Suprapubic skin (tissue), 4 donors: ENCODE results near the gene SCYL1.

Source experiments
- EP300 ChIP-seq: sonication (generic); formaldehyde crosslinking; IDR thresholded peaks from one replicate; pipeline ENCODE4 v1.6.1; 2017; ENCODE audit warnings: antibody characterized with exemption
- POLR2A ChIP-seq, 2 donors: fragments of 450-650 bp; IDR thresholded peaks; one replicate each; pipeline ENCODE4 v1.6.1; 2017; ENCODE audit warnings: antibody characterized with exemption in 2 of 2, mild to moderate bottlenecking in 2 of 2, moderate library complexity in 2 of 2
- POLR2AphosphoS5 ChIP-seq, 3 donors: sonication (generic); formaldehyde crosslinking; IDR thresholded peaks; one replicate each; pipeline ENCODE4 v1.6.1; 2017; ENCODE audit warnings: antibody characterized with exemption in 3 of 3
- TF ChIP-seq, protein P1 (sequence below), 2 donors: fragments of 200-600 bp in 1 of 2; fragments of 450-650 bp in 1 of 2; sonication (generic) in 1 of 2; IDR thresholded peaks; one replicate each; pipeline ENCODE4 v1.5.1; 2016 to 2019; ENCODE audit warnings: antibody characterized with exemption in 2 of 2, mild to moderate bottlenecking in 1 of 2, moderate library complexity in 1 of 2

GRCh38 chr11:65477149-65477965 lies 47.5 kb upstream of the SCYL1 start:
- TF ChIP-seq, protein P1, sequence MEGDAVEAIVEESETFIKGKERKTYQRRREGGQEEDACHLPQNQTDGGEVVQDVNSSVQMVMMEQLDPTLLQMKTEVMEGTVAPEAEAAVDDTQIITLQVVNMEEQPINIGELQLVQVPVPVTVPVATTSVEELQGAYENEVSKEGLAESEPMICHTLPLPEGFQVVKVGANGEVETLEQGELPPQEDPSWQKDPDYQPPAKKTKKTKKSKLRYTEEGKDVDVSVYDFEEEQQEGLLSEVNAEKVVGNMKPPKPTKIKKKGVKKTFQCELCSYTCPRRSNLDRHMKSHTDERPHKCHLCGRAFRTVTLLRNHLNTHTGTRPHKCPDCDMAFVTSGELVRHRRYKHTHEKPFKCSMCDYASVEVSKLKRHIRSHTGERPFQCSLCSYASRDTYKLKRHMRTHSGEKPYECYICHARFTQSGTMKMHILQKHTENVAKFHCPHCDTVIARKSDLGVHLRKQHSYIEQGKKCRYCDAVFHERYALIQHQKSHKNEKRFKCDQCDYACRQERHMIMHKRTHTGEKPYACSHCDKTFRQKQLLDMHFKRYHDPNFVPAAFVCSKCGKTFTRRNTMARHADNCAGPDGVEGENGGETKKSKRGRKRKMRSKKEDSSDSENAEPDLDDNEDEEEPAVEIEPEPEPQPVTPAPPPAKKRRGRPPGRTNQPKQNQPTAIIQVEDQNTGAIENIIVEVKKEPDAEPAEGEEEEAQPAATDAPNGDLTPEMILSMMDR (IDR thresholded peaks at IDR 0.05): no peak
- no peak for TF ChIP-seq EP300
- peak; percentile 74 to 95 for TF ChIP-seq POLR2A (IDR thresholded peaks at IDR 0.05)
- TF ChIP-seq POLR2AphosphoS5 (IDR thresholded peaks at IDR 0.05): peak; percentile 26 to 93 (median 91)
